ENCODE measurements around the gene DDX10.

DDX10 gene

GRCh38 chr11:108983636-108984420 is 319.0 kb downstream of the DDX10 start:
- Histone ChIP-seq H3K27me3 (ENCODE audit: control insufficient read depth, low read length) (peaks cover 6% of the 10 kb centered on the region; the same call in 1 of the 2 replicates), H3K36me3 (ENCODE audit: control insufficient read depth, low read length) (no peaks in the 10 kb centered on the region), H3K4me1 (ENCODE audit: control insufficient read depth, low read length) (no peaks in the 10 kb centered on the region), H3F3A (ENCODE audit: control insufficient read depth, insufficient read depth) (no peaks in the 10 kb centered on the region), H3K79me2 (ENCODE audit: control insufficient read depth, low read length) (no peaks in the 10 kb centered on the region), H4K20me1 (ENCODE audit: control insufficient read depth, insufficient read depth, low read depth, low read length) (no peaks in the 10 kb centered on the region), H3K9me3 (ENCODE audit: control insufficient read depth, insufficient read depth, low read length) (no peaks in the 10 kb centered on the region), H3K4me3 (ENCODE audit: low read length) (no peak overlapping the region), H3K9me2 (replicated peaks; ENCODE audit: control insufficient read depth, low read length) (no peaks in the 10 kb centered on the region), H3K4me2 (ENCODE audit: low read length) (no peak overlapping the region), H3K27ac (ENCODE audit: low read depth, low read length) (no peak overlapping the region)
- no peak for TF ChIP-seq CTCF (IDR thresholded peaks at IDR 0.05; ENCODE audit: low read depth, low read length, poor library complexity, severe bottlenecking)

- no peak for TF ChIP-seq EZH2phosphoT487 (IDR thresholded peaks at IDR 0.05; ENCODE audit: borderline replicate concordance, low read length)
- no peak for TF ChIP-seq CTCF (IDR thresholded peaks at IDR 0.05; ENCODE audit: low read depth, low read length, poor library complexity, severe bottlenecking)
- Histone ChIP-seq H3K4me2 (ENCODE audit: low read length) (no peak overlapping the region), H3K79me2 (ENCODE audit: control insufficient read depth, low read length) (no peaks in the 10 kb centered on the region), H3K4me3 (ENCODE audit: low read length) (no peak overlapping the region), H4K20me1 (ENCODE audit: control insufficient read depth, insufficient read depth, low read depth, low read length) (no peaks in the 10 kb centered on the region), H3K36me3 (ENCODE audit: control insufficient read depth, low read length) (no peaks in the 10 kb centered on the region), H3K27ac (ENCODE audit: low read depth, low read length) (no peak overlapping the region), H3K27me3 (ENCODE audit: control insufficient read depth, low read length) (peaks cover 6% of the 10 kb centered on the region; the same call in 1 of the 2 replicates), H3K4me1 (ENCODE audit: control insufficient read depth, low read length) (no peaks in the 10 kb centered on the region), H3K9me2 (replicated peaks; ENCODE audit: control insufficient read depth, low read length) (no peaks in the 10 kb centered on the region), H3K9me3 (ENCODE audit: control insufficient read depth, insufficient read depth, low read length) (no peaks in the 10 kb centered on the region), H3F3A (ENCODE audit: control insufficient read depth, insufficient read depth) (no peaks in the 10 kb centered on the region)
Observed at GRCh38 chr11:108984523-108984922, 319.7 kb downstream of the DDX10 start.

GRCh38 chr11:108985236-108985944 is 320.5 kb downstream of the DDX10 start:
- Histone ChIP-seq H4K20me1 (ENCODE audit: control insufficient read depth, insufficient read depth, low read depth, low read length) (no peaks in the 10 kb centered on the region), H3K79me2 (ENCODE audit: control insufficient read depth, low read length) (no peaks in the 10 kb centered on the region), H3K9me3 (ENCODE audit: control insufficient read depth, insufficient read depth, low read length) (no peaks in the 10 kb centered on the region), H3K4me1 (ENCODE audit: control insufficient read depth, low read length) (no peaks in the 10 kb centered on the region), H3K9me2 (replicated peaks; ENCODE audit: control insufficient read depth, low read length) (no peaks in the 10 kb centered on the region), H3K4me3 (ENCODE audit: low read length) (no peak overlapping the region), H3K36me3 (ENCODE audit: control insufficient read depth, low read length) (no peaks in the 10 kb centered on the region), H3K27me3 (ENCODE audit: control insufficient read depth, low read length) (peaks cover 6% of the 10 kb centered on the region; the same call in 1 of the 2 replicates), H3F3A (ENCODE audit: control insufficient read depth, insufficient read depth) (no peaks in the 10 kb centered on the region), H3K4me2 (ENCODE audit: low read length) (no peak overlapping the region), H3K27ac (ENCODE audit: low read depth, low read length) (no peak overlapping the region)
- TF ChIP-seq EZH2phosphoT487 (IDR thresholded peaks at IDR 0.05; ENCODE audit: borderline replicate concordance, low read length) (no peak), CTCF (IDR thresholded peaks at IDR 0.05; ENCODE audit: low read depth, low read length, poor library complexity, severe bottlenecking) (no peak)

Measured in DOHH2 (cell line).